ENCODE measurements around the gene CLEC18B. TPM values are rescaled to one million over a fixed set of nuclear protein-coding genes. Genes with fewer than 3 reads are reported as not detected.
A peak's percentile ranks its signal among the peaks of the same experiment; 100 is the strongest.

The CLEC18B gene
- total RNA-seq, 1 donor from 2014 or later, result 4.9 TPM

DNA sequence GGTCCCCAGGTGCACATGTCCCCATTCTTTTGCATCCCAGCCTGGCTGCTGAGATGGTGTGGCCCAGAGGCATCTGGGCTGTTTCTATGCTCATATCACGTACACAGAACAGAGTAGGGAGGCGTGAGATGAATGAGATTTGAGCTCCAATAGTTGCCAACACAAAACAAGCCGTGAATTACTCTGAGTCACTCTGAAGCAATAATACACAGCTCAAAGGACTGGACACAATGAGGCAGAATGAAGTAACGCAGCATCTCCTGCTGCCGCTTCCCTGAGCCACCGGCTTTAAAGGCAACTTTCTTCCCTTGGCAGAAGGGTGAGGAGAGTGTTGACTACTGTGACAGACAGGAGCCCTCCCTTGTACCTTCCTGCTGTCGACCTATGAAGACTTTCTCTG, 33.9 kb upstream of the CLEC18B start:
- peaks cover 24% of the 10 kb centered on the region for H3K36me3 ChIP-seq (ENCODE audit: insufficient read depth, low read length)
- no peaks in the 10 kb centered on the region for H3K27me3 ChIP-seq (ENCODE audit: insufficient read depth, low read length)
- Mint-ChIP-seq H3K36me3 (ENCODE audit: low read depth, unreplicated experiment) (peaks cover 47% of the 10 kb centered on the region), H3K4me3 (ENCODE audit: unreplicated experiment) (no peak overlapping the region), H3K9me3 (ENCODE audit: unreplicated experiment) (no peaks in the 10 kb centered on the region), H3K27me3 (ENCODE audit: low read depth, unreplicated experiment) (no peaks in the 10 kb centered on the region), H3K27ac (ENCODE audit: unreplicated experiment) (peak overlapping the region; percentile 98), H3K4me1 (ENCODE audit: low read depth, unreplicated experiment) (peaks cover 17% of the 10 kb centered on the region)
- peak overlapping the region; percentile 72 for H3K4me2 ChIP-seq (ENCODE audit: low read length)
- H3K79me2 ChIP-seq (ENCODE audit: insufficient read depth, low read length), result no peaks in the 10 kb centered on the region
- no peak for FAIRE-seq
- TF ChIP-seq, protein P1, sequence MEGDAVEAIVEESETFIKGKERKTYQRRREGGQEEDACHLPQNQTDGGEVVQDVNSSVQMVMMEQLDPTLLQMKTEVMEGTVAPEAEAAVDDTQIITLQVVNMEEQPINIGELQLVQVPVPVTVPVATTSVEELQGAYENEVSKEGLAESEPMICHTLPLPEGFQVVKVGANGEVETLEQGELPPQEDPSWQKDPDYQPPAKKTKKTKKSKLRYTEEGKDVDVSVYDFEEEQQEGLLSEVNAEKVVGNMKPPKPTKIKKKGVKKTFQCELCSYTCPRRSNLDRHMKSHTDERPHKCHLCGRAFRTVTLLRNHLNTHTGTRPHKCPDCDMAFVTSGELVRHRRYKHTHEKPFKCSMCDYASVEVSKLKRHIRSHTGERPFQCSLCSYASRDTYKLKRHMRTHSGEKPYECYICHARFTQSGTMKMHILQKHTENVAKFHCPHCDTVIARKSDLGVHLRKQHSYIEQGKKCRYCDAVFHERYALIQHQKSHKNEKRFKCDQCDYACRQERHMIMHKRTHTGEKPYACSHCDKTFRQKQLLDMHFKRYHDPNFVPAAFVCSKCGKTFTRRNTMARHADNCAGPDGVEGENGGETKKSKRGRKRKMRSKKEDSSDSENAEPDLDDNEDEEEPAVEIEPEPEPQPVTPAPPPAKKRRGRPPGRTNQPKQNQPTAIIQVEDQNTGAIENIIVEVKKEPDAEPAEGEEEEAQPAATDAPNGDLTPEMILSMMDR (IDR thresholded peaks at IDR 0.05; ENCODE audit: insufficient read depth, low read depth, low read length), result no peak
- no peak for TF ChIP-seq EZH2 (IDR thresholded peaks at IDR 0.05; ENCODE audit: insufficient read depth, low read length)
- H3K4me1 ChIP-seq (ENCODE audit: insufficient read depth, low read length), result peaks cover 28% of the 10 kb centered on the region
- H3K4me3 ChIP-seq (ENCODE audit: insufficient read depth, low read depth, low read length), result no peak overlapping the region
- H2AFZ ChIP-seq (ENCODE audit: low read depth, low read length), result no peak overlapping the region
- peak; percentile 87 for DNase-seq (ENCODE audit: low read depth)
- no peaks in the 10 kb centered on the region for H3K9me3 ChIP-seq (ENCODE audit: insufficient read depth, low read depth, low read length)
- no peaks in the 10 kb centered on the region for H4K20me1 ChIP-seq (ENCODE audit: insufficient read depth, low read length)
- peak overlapping the region; percentile 74 for H3K9ac ChIP-seq (ENCODE audit: low read length)
- H3K27ac ChIP-seq (ENCODE audit: low read depth, low read length), result peak overlapping the region; percentile 95

DNA sequence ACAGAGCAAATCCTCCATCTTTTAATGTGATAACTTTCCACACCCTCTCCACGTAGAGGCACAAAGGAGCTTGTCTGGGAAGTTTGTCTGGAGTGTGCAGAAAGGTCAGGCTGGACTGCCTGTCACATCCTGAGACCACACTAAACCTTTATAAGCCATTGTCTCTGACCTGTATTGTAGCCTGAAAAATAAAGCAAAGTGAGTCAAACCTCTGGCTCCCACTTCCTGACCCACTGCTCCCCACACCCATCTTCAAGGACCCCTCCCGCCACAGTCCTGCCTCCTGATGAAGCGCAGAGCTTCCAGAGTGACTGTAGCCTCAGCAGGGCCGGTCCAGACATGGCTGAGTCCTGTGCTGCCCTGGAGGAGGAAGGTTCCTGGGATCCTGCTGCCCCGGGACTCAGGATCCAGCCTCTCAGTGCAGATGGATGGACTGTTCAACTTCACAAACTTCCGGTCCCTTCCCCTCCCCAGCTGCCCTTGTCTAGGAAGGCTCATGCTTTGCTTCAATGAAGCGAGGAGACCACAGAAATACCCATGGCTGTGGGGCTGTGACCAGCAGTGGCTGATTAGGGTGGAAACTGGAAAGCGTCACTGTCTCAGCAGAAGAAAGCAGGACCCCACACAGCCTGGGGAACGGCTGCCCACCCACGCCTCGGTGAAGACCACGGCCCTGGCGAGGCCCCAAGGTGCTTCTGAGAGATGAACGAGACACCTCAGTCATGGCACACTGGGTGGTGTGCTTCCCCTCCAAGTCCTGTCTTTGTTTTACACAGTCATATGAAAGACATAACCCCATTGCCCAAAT, 30.9 kb upstream of the CLEC18B start:
- no peaks in the 10 kb centered on the region for H3K9me3 Mint-ChIP-seq (ENCODE audit: unreplicated experiment)
- H3K36me3 Mint-ChIP-seq (ENCODE audit: low read depth, unreplicated experiment), result peaks cover 38% of the 10 kb centered on the region
- H3K4me2 ChIP-seq (ENCODE audit: low read length), result no peak overlapping the region
- no peaks in the 10 kb centered on the region for H3K27me3 Mint-ChIP-seq (ENCODE audit: low read depth, unreplicated experiment)
- no peak overlapping the region for H3K4me3 ChIP-seq (ENCODE audit: insufficient read depth, low read depth, low read length)
- no peak overlapping the region for H2AFZ ChIP-seq (ENCODE audit: low read depth, low read length)
- H3K4me3 Mint-ChIP-seq (ENCODE audit: unreplicated experiment), result no peak overlapping the region
- no peaks in the 10 kb centered on the region for H3K27me3 ChIP-seq (ENCODE audit: insufficient read depth, low read length)
- no peak overlapping the region for H3K27ac Mint-ChIP-seq (ENCODE audit: unreplicated experiment)
- no peaks in the 10 kb centered on the region for H3K9me3 ChIP-seq (ENCODE audit: insufficient read depth, low read depth, low read length)
- FAIRE-seq (no peak), DNase-seq (ENCODE audit: low read depth) (no peak)
- no peaks in the 10 kb centered on the region for H3K79me2 ChIP-seq (ENCODE audit: insufficient read depth, low read length)
- H3K9ac ChIP-seq (ENCODE audit: low read length), result no peak overlapping the region
- no peak for TF ChIP-seq EZH2 (IDR thresholded peaks at IDR 0.05; ENCODE audit: insufficient read depth, low read length)
- TF ChIP-seq, protein P1 (IDR thresholded peaks at IDR 0.05; ENCODE audit: insufficient read depth, low read depth, low read length), result no peak
- no peak overlapping the region for H3K27ac ChIP-seq (ENCODE audit: low read depth, low read length)
- H4K20me1 ChIP-seq (ENCODE audit: insufficient read depth, low read length), result peaks cover 6% of the 10 kb centered on the region
- peaks cover 33% of the 10 kb centered on the region for H3K4me1 Mint-ChIP-seq (ENCODE audit: low read depth, unreplicated experiment)
- peaks cover 47% of the 10 kb centered on the region for H3K4me1 ChIP-seq (ENCODE audit: insufficient read depth, low read length)
- H3K36me3 ChIP-seq (ENCODE audit: insufficient read depth, low read length), result peaks cover 14% of the 10 kb centered on the region

Data from astrocyte (in vitro differentiated cells and primary cell).